GM23338 (cell line): ENCODE measurements around the gene TLDC2. TPM values are rescaled to one million over a fixed set of nuclear protein-coding genes. Genes with fewer than 3 reads are reported as not detected.

Experiments used
- ATAC-seq: fragments of 200-7000 bp; cut with Tn5 transposase; 3 replicates; pipeline ENCODE4 v1.9.1; 2020
- DNase-seq: peaks from one replicate; pipeline ENCODE4 v3.0.0-alpha.2; 2015; ENCODE audit warnings: low spot score
- H2AFZ ChIP-seq: fragments of 200-600 bp; sonication (generic); 2 replicates; pipeline ENCODE4 v1.8.0; 2016; ENCODE audit warnings: antibody characterized with exemption, mild to moderate bottlenecking, moderate library complexity
- H3F3A ChIP-seq: fragments of 200-600 bp; sonication (generic); replicated peaks from 2 replicates; pipeline ENCODE4 v1.8.0; 2017; ENCODE audit warnings: antibody characterized with exemption, mixed run types, low read depth
- H3K27ac ChIP-seq: fragments of 200-600 bp; sonication (generic); 2 replicates; pipeline ENCODE4 v1.6.1; 2016; ENCODE audit warnings: low read depth
- H3K27me3 ChIP-seq: fragments of 200-600 bp; sonication (generic); 2 replicates; pipeline ENCODE4 v1.8.0; 2016; ENCODE audit warnings: mild to moderate bottlenecking, mixed run types, moderate library complexity; ENCODE audit not compliant: insufficient read depth
- H3K36me3 ChIP-seq: fragments of 200-600 bp; sonication (generic); 2 replicates; pipeline ENCODE4 v1.8.0; 2016; ENCODE audit warnings: mild to moderate bottlenecking; ENCODE audit not compliant: insufficient read depth
- H3K4me1 ChIP-seq: fragments of 200-600 bp; sonication (generic); 2 replicates; pipeline ENCODE4 v1.8.0; 2016; ENCODE audit warnings: mild to moderate bottlenecking, moderate library complexity; ENCODE audit not compliant: insufficient read depth
- H3K4me2 ChIP-seq: fragments of 200-600 bp; sonication (generic); 2 replicates; pipeline ENCODE4 v1.7.1; 2017; ENCODE audit warnings: mixed run types
- H3K4me3 ChIP-seq: fragments of 200-600 bp; sonication (generic); 2 replicates; pipeline ENCODE4 v1.6.1; 2016; ENCODE audit warnings: mixed run types
- H3K79me2 ChIP-seq: fragments of 200-600 bp; sonication (generic); replicated peaks from 2 replicates; pipeline ENCODE4 v1.8.0; 2017; ENCODE audit warnings: mild to moderate bottlenecking; ENCODE audit not compliant: insufficient read depth
- H3K9me2 ChIP-seq: fragments of 200-600 bp; sonication (generic); 2 replicates; pipeline ENCODE4 v1.8.0; 2017; ENCODE audit not compliant: insufficient read depth
- H4K20me1 ChIP-seq: fragments of 200-600 bp; sonication (generic); replicated peaks from 2 replicates; pipeline ENCODE4 v1.8.0; 2017; ENCODE audit warnings: mild to moderate bottlenecking; ENCODE audit not compliant: insufficient read depth
- H3K27ac Mint-ChIP-seq: 2 replicates; pipeline ENCODE4 v1.8.0; 2020; ENCODE audit warnings: inconsistent platforms, mild to moderate bottlenecking, moderate library complexity, mixed read lengths
- H3K27me3 Mint-ChIP-seq: 3 replicates; pipeline ENCODE4 v1.8.0; 2022; ENCODE audit warnings: low read depth, mild to moderate bottlenecking, moderate library complexity, mixed read lengths, inconsistent platforms; ENCODE audit not compliant: insufficient read depth, poor library complexity
- H3K36me3 Mint-ChIP-seq: 3 replicates; pipeline ENCODE4 v1.8.0; 2021; ENCODE audit warnings: low read depth, mild to moderate bottlenecking, inconsistent platforms, moderate library complexity, mixed read lengths
- H3K4me1 Mint-ChIP-seq: 3 replicates; pipeline ENCODE4 v1.8.0; 2020; ENCODE audit warnings: mild to moderate bottlenecking, inconsistent platforms, mixed read lengths
- H3K4me3 Mint-ChIP-seq: 3 replicates; pipeline ENCODE4 v1.8.0; 2021; ENCODE audit warnings: moderate library complexity, mild to moderate bottlenecking, inconsistent platforms, mixed read lengths
- H3K9me3 Mint-ChIP-seq: 3 replicates; pipeline ENCODE4 v1.8.0; 2020; ENCODE audit warnings: moderate library complexity, mild to moderate bottlenecking, inconsistent platforms, mixed read lengths
- CREB1 ChIP-seq: fragments of 250-450 bp; sonication (Bioruptor Pico); IDR thresholded peaks from 2 replicates; pipeline ENCODE4 v1.5.0; 2020; ENCODE audit warnings: low read depth, mild to moderate bottlenecking, moderate library complexity
- CTCF ChIP-seq, 2 experiments: fragments of 200-600 bp in 1 of 2; sonication (generic) in 1 of 2; conservative IDR thresholded peaks; 2 replicates each; pipeline versions ENCODE4 v1.5.1 to v1.6.1; 2016 to 2017; ENCODE audit warnings: antibody characterized with exemption in 2 of 2, low read depth in 2 of 2, mild to moderate bottlenecking in 2 of 2, moderate library complexity in 1 of 2
- ETS1 ChIP-seq: IDR thresholded peaks from 2 replicates; pipeline ENCODE4 v1.6.1; 2016; ENCODE audit warnings: antibody characterized with exemption
- EZH2 ChIP-seq: fragments of 200-600 bp; sonication (generic); IDR thresholded peaks from one replicate; pipeline ENCODE4 v1.8.0; 2017; ENCODE audit warnings: antibody characterized with exemption, mild to moderate bottlenecking, low read depth; ENCODE audit not compliant: unreplicated experiment
- EZH2phosphoT487 ChIP-seq: fragments of 200-600 bp; sonication (generic); IDR thresholded peaks from one replicate; pipeline ENCODE4 v1.8.1; 2018; ENCODE audit warnings: antibody characterized with exemption; ENCODE audit not compliant: unreplicated experiment
- JUNB ChIP-seq: IDR thresholded peaks from one replicate; pipeline ENCODE4 v1.6.1; 2016; ENCODE audit warnings: antibody characterized with exemption; ENCODE audit not compliant: unreplicated experiment
- NANOG ChIP-seq: IDR thresholded peaks from 2 replicates; pipeline ENCODE4 v1.6.1; 2016; ENCODE audit warnings: antibody characterized with exemption, borderline replicate concordance
- POLR2AphosphoS5 ChIP-seq: IDR thresholded peaks from 2 replicates; pipeline ENCODE4 v1.6.1; 2016; ENCODE audit warnings: antibody characterized with exemption, low read depth
- REST ChIP-seq: IDR thresholded peaks from one replicate; pipeline ENCODE4 v1.6.1; 2018; ENCODE audit warnings: antibody characterized with exemption; ENCODE audit not compliant: unreplicated experiment
- STAT1 ChIP-seq: IDR thresholded peaks from one replicate; pipeline ENCODE4 v1.6.1; 2016; ENCODE audit warnings: antibody characterized with exemption; ENCODE audit not compliant: unreplicated experiment
- ZNF114 ChIP-seq: fragments of 250-450 bp; sonication (Bioruptor Pico); IDR thresholded peaks from 2 replicates; pipeline ENCODE4 v1.5.0; 2020; ENCODE audit warnings: mild to moderate bottlenecking, moderate library complexity
- ZNF331 ChIP-seq: fragments of 250-450 bp; sonication (Bioruptor Pico); IDR thresholded peaks from 2 replicates; pipeline ENCODE4 v1.5.0; 2020; ENCODE audit warnings: low read depth, mild to moderate bottlenecking, moderate library complexity
- ZNF462 ChIP-seq: fragments of 250-450 bp; sonication (Bioruptor Pico); IDR thresholded peaks from 2 replicates; pipeline ENCODE4 v1.5.0; 2020; ENCODE audit warnings: mild to moderate bottlenecking, moderate library complexity
- polyA plus RNA-seq: library from polyadenylated mRNA; unstranded; fragments of >200 nt; fragmentation: Nextera tagmentation; extraction: Ambion mirVana; gene quantifications from 2 replicates; pipeline ENCODE4 v1.2.1, GENCODE V29; 2016
- total RNA-seq: library from RNA; depleted of rRNA; stranded (reverse); fragments of >200 nt; shearing (Covaris generic); gene quantifications from 2 replicates; pipeline ENCODE4 v1.2.3, GENCODE V29; 2014

The TLDC2 gene
- total and polyA plus RNA-seq, 2 experiments from 2014 or later = 0.16 to 0.38 TPM

- Histone ChIP-seq H3K4me2 (no peak overlapping the region), H2AFZ (no peak overlapping the region), H3K36me3 (no peaks in the 10 kb centered on the region; the same call in 1 of the 2 replicates), H3K27me3 (no peaks in the 10 kb centered on the region), H3F3A (no peaks in the 10 kb centered on the region; the same call in 1 of the 2 replicates), H3K9me2 (no peaks in the 10 kb centered on the region), H3K4me1 (peaks cover 9% of the 10 kb centered on the region), H3K79me2 (no peaks in the 10 kb centered on the region), H4K20me1 (no peaks in the 10 kb centered on the region), H3K4me3 (no peak overlapping the region), H3K27ac (no peak overlapping the region)
- H3K4me1 Mint-ChIP-seq = peaks cover 5% of the 10 kb centered on the region; the same call in 2 of the 3 replicates
- peaks cover 6% of the 10 kb centered on the region for H3K27me3 Mint-ChIP-seq
- no peak overlapping the region for H3K4me3 Mint-ChIP-seq
- no peak for ATAC-seq
- no peak for DNase-seq
- peaks cover 8% of the 10 kb centered on the region; the same call in 2 of the 3 replicates for H3K36me3 Mint-ChIP-seq
- no peak for TF ChIP-seq ETS1
- TF ChIP-seq POLR2AphosphoS5 = no peak
- TF ChIP-seq EZH2phosphoT487 = no peak
- no peak for TF ChIP-seq REST
- no peak for TF ChIP-seq ZNF462
- no peak for TF ChIP-seq STAT1
- TF ChIP-seq CREB1 = no peak
- no peak for TF ChIP-seq ZNF331 (CRISPR knock-in tag)
- no peak for TF ChIP-seq NANOG
- no peak for TF ChIP-seq JUNB
- TF ChIP-seq ZNF114 (CRISPR knock-in tag) = no peak
- no peak for TF ChIP-seq CTCF (conservative IDR thresholded peaks at IDR 0.05; ENCODE audit: low read depth in 2 of 2)
- no peak for TF ChIP-seq EZH2
- no peaks in the 10 kb centered on the region for H3K9me3 Mint-ChIP-seq
- peak overlapping the region; percentile 56; the same call in 1 of the 2 replicates for H3K27ac Mint-ChIP-seq
Measured at GRCh38 chr20:36833275-36834020, 42.5 kb upstream of the TLDC2 start.
